GF-D8 (cell line): ENCODE measurements around the gene DHRS7B.
A peak's percentile ranks its signal among the peaks of the same experiment; 100 is the strongest.
"Not testable (repeated sequence)": the region's sequence is repeated elsewhere in the genome, so short reads cannot be mapped to it uniquely, and the experiment has no call there.

Experiments used
- DNase-seq: peaks from one replicate; lab custom pipeline; 2025; lab: John Stamatoyannopoulos, UW

The DHRS7B gene

DNA sequence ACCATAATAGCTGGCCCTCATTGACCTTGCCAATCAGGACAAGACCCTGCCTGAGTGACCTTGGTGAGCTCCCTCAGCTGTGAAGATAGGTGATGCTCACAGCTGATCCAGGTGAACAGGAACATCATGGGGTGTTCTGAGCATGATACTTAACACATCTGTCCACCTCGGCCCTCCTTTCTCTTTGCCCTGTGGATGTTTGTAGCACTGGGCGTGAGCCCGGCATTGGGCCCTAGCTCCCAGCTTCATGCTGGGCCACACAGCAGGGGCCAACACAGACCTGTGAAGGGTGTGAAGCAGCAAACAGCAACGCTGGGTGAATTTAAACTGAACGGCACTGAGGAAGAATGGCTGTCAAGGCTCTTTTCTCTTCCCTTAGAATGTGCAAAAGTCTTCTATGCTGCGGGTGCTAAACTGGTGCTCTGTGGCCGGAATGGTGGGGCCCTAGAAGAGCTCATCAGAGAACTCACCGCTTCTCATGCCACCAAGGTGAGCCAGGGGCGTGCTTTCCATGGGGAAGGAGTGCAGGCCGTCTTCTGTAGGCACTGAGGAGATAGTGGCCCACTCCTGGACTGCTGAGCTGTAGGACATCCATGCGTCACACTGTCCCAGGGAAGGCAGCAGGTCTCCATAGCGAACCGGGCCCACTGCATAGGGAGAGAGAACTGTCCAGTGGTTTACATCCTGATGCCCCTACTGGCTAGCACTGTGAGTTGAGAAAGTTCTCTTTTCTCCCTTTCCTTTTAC is 51.3 kb downstream of the DHRS7B start:
- DNase-seq: no peak

DNA sequence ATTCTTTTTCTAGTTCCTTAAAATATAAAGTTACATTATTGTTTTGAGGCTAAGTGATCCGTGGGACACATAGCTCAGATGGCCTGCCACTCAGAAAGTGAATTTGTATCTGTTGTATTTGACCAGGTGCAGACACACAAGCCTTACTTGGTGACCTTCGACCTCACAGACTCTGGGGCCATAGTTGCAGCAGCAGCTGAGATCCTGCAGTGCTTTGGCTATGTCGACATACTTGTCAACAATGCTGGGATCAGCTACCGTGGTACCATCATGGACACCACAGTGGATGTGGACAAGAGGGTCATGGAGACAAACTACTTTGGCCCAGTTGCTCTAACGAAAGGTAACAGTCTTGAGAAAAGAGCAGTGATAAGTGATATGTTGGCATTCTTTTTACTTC is 56.7 kb downstream of the DHRS7B start:
- DNase-seq: no peak

DNA sequence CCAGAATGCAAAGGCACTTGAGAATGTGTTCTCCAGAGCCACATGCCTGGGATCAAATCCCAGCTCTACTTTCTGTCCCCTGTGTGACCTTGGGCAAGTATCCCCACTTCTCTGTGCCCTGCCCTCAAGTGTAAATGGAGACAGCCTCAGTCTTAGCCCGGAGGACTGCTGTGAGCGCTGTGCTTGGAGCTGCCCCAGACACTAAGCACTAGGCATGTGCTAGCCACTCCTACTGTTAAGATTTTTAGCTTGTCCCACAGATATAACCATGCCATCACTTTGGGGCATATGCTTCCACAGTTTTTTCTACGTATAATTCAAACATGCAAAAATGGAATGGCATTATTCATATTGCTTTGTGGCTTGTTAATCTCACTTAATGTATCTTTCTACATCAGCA is 57.8 kb downstream of the DHRS7B start:
- DNase-seq: no peak

DNA sequence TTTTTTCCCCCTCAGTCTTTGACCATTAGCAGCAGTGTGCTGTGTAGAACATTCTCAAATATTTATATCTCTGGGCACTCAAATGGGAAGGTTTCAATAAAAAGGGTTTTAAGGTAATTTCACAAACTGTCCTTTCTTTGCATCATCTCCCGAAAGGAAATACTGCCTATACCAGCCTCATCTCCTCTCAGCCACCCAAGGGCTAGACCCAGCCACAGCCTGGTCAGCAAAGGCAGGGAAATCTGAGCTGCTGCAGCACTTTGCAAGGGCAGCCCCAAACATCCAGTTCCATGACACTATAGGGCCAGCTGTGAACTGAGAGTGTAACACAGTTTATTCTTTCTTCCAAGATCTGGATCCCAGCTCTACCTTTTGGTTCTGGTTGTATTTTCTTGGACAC is 58.3 kb downstream of the DHRS7B start:
- no peak for DNase-seq

DNA sequence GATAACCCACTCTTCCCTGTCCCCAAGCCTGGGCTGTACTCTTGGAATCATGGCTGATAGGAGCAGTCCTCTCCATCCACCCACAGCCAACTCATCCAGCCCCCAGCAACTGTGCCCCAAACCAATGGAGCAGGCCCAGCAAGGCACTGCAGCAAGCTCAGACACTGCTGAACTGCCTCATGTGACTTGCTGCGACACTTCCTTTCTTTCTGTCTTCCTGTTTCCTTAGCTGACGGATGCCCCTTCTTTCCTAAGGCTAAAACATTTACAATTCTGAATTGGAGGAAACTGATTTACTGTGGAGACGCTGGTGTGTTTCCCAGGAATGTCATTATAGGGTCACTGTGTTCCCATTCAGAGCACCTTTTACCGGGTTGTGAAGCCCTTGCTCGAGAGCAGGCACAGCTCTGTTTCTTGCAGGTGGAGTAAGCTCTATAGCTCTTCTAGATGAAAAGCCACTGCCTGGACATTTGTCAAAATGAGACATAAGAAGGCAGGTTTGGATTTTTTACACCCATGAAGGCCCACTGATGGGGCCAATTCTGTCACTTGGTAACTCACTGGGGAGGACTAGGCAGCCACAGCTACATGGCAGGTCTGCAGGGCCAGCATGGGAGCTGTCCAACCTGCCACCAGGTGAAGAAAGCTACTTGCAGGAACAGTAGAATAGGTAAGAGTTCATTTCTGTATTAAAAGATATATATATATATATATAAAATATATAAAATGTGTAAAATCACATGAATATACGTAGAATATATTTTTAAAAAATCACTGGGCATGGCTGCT is 59.8 kb downstream of the DHRS7B start:
- DNase-seq: peak; percentile 4

- no peak for DNase-seq
Observed at GRCh38 chr17:21189361-21189760, 62.6 kb downstream of the DHRS7B start.

GRCh38 chr17:21190078-21190477 is 63.3 kb downstream of the DHRS7B start:
- DNase-seq: no peak

GRCh38 chr17:21191698-21192097 is 64.9 kb downstream of the DHRS7B start:
- no peak for DNase-seq

DNA sequence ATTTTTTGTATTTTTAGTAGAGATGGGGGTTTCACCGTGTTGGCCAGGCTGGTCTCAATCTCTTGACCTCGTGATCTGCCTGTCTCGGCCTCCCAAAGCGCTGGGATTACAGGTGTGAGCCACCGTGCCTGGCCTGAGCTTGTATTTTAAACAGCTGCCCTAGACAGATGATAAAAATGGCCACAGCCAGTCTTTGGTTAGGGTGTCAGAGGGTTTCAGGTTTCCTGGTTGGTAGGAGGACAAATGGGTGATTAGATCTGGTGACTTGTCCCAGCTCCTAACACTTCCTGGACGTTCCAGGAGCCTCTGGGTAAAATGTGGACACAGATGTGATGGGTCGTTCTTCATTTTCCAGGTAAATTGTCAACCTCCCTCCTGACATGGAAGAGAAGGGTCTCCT is 65.7 kb downstream of the DHRS7B start:
- not testable (repeated sequence) for DNase-seq

DNA sequence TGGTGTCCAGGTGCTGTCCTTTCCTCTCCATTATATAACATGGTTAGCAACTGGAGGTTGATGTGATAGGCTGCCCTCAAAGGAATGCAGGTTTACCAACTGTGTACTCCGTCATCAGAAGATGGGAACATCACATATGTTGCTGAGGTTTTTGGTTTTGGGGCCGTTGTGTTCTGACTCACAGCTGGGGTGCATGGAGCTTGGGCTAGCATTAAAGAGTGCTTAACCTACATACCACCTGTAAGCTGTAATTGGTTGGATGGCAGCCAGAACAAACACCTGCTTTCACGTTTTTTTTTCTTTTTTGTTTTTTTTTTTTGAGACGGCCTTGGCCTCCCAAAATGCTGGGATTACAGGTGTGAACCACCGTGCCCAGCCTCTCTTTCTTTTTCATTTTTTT is 66.3 kb downstream of the DHRS7B start:
- no peak for DNase-seq

GRCh38 chr17:21194226-21194625 is 67.5 kb downstream of the DHRS7B start:
- DNase-seq: no peak

DNA sequence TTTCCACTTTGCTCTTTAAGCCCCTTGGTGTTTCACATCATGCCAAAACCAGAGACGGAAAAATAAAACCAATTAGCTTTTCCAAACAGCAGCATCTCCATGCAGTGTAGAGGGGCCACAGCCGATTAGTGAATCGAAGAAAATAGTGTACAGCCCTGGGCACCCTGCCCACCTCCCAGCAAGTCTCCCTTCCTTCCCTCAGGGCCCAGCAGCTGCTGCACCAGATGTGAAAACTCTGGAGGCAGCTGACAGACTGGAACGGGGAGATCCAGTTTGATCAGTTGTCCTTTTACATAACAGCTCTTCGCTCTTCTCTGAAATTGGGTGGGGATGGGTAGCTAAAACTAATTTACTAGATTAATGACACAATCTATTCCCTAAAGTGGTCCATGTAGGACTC is 67.9 kb downstream of the DHRS7B start:
- no peak for DNase-seq

- no peak for DNase-seq
Observed at GRCh38 chr17:21196126-21196525, 69.4 kb downstream of the DHRS7B start.

- DNase-seq: no peak
Observed at GRCh38 chr17:21198411-21198810, 71.6 kb downstream of the DHRS7B start.

DNA sequence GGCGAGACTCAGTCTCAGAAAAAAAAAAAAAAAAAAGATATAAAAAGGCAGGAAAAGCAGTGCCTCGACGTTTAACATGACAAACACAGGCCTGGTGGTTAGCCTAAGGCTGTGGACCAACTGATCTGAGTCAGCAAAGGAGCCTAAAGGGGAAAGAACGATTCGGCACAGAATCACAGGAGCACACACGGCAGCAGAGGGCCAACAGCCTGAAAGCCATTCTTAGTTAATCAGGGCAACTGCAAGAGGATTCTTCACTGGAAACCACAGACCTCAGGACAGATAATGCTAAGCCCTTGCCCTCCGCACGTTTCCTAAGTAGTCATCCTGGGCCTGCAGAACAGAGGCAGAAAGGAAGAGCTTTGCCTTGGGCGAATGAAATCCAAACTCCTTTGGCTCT is 72.5 kb downstream of the DHRS7B start:
- no peak for DNase-seq

DNA sequence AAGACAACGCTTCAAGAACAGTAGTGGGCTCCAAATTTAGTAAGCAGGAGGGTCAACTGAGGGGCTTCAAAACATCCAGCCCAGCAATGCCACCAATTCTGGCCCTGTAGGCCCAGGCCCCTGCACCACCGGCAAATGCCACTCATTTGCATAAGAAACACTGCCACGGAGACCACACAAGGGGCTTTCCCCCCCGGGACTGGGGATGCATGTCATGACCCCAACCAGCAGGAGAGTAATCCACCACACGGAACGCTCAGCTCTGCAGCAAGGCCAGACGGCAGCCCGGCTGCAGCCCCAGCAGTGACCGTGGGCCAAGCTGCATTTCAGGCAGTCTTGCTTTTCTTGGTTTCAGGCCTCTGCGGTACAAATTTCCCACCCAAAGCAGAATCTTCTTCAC is 73.1 kb downstream of the DHRS7B start:
- no peak for DNase-seq

DNA sequence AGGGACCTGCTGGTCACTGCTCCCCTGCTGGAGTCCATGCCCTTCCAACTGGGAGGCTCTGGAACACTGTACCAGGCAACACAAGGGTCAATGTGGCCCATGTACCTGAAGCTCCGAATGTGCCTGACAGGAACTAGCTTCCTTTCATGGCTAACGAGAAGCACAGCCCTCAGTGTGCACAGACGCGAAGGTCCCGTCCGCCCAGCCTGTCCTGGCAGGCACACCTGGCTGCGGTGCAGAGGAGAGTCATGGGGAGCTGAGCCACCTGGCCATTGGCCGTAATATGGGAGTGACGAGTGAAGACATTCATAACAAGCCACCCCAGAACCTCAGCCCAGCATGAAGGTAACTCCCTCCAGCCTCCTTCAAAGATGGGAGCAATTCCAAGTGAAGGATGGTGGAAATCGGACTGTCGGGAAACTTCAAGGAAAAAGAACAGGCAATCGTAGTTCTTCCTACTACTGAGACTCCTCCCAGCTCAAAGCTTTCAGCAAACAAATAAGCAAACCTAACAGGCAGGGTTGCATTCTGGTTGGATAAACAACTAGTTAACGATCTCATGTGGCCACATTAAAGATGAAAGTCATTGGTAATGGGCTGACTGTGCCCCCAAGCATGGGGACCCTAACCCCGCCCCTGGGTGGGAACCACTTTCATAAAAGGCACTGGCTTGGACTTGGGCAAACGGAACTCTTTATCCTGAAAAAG is 74.0 kb downstream of the DHRS7B start:
- no peak for DNase-seq

GRCh38 chr17:21201298-21201595 is 74.5 kb downstream of the DHRS7B start:
- no peak for DNase-seq

DNA sequence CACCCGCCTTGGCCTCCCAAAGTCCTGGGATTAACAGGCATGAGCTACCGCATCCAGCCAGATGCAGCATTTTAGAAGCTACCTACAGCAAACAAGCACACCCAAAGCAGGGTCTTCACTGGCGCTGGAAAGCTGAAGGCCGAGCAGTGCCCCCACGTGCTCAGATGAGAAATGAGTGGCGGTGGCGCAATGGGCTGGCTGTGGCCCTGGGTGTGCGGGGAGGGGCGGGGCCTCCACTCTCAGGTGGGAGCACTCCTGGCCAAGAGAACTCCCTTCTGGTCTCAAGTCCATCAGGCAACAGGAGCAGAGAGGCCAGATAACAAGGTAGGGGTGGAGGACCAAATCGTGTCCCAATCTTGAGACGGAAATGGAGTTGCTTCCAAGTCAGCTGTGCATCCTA is 75.1 kb downstream of the DHRS7B start:
- DNase-seq: no peak

DNA sequence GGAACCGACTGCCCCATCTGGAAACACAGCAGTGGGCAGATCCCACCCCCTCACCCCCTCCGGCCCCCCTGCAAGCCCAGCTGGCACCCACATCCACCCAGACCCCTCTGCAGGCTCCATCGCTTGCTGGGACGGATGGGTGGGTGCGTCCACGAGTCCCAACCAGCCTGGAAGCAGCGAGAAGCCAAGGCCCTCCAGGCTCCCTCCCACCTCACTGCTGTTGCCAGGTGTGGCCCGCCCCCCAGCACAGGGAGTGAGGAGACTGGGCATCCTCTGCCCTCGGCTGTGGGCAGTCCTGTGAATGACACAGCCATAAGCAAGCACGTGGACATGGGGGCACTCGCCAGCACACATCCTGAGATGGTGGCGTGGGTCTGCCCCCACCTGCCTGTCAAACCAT is 75.7 kb downstream of the DHRS7B start:
- DNase-seq: no peak

DNA sequence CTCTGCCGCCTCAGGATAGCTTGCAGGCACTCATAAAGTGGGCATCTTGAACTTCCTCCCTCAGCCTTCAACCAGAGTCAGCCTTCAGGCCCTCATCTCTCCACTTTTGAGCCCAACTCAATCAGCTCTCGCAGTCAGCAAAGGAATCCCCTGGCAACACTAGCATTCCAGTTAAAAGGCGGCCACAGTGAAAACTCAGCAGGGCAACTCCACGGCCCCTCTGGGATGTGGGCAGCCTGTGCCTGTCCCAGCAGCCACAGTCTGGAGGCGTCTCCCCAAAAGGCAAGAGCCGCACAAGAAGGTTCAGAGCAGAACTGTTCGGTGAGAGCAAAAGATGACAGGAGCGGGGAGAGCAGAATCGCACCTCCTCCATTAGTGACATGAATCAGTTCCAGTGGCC is 78.2 kb downstream of the DHRS7B start:
- no peak for DNase-seq

- no peak for DNase-seq
Observed at GRCh38 chr17:21208352-21208751, 81.6 kb downstream of the DHRS7B start.

DNA sequence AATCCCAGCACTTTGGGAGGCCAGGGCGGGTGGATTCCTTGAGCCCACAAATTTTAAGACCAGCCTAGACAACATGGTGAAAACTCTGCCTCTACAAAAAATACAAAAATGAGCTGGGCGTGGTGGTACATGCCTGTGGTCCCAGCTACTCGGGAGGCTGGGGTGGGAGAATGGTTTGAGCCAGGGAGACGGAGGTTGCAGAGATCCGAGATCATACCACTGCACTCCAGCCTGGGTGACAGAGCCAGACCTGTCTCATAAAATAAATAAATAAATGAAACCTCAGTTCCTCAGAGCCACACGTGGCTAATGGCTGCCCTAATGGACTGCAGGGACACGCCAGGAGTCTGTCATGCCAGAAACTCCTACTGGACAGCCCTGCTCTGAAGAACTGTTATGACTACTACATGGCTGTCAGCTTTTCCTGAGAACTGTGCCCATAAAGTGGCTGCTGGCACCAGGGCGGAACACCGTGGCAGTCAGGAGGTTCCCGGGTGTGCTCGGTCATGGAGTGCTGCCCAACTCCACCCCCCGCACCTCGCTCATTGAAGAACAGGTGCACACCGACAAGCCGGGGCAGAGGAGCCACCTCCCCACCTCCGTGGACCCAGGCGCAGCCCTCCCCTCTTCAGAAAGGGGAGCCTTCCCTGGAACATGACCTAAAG is 82.9 kb downstream of the DHRS7B start:
- no peak for DNase-seq
